Ectodermal cell (in vitro differentiated cells): ENCODE measurements around the gene CEP97.
"Not testable (repeated sequence)": the region's sequence is repeated elsewhere in the genome, so short reads cannot be mapped to it uniquely, and the experiment has no call there.

ENCODE experiments used
- H3K27ac ChIP-seq: 2 replicates; pipeline ENCODE4 v1.7.0; 2013; ENCODE audit warnings: mild to moderate bottlenecking, low read depth, low read length; ENCODE audit not compliant: insufficient read depth, poor library complexity, severe bottlenecking
- H3K27me3 ChIP-seq: 2 replicates; pipeline ENCODE4 v1.7.0; 2013; ENCODE audit warnings: mild to moderate bottlenecking, low read length; ENCODE audit not compliant: insufficient read depth, control insufficient read depth, poor library complexity, severe bottlenecking
- H3K36me3 ChIP-seq: one replicate; pipeline ENCODE4 v1.7.0; 2013; ENCODE audit warnings: low read length; ENCODE audit not compliant: control insufficient read depth, insufficient read depth
- H3K4me1 ChIP-seq: one replicate; pipeline ENCODE4 v1.7.0; 2013; ENCODE audit warnings: low read length; ENCODE audit not compliant: control insufficient read depth, insufficient read depth
- H3K4me3 ChIP-seq: 2 replicates; pipeline ENCODE4 v1.7.0; 2013; ENCODE audit warnings: low read depth, low read length, control low read depth; ENCODE audit not compliant: insufficient read depth
- H3K9me3 ChIP-seq: 2 replicates; pipeline ENCODE4 v1.7.0; 2013; ENCODE audit warnings: mild to moderate bottlenecking, low read length, moderate library complexity; ENCODE audit not compliant: control insufficient read depth
- WGBS, 2 experiments: methylation state at CpG; one replicate each; pipeline ENCODE4 v1.1.7; 2013; ENCODE audit warnings: missing lambda C conversion rate in 2 of 2; 5-methylcytosine and 5-hydroxymethylcytosine counted together

The CEP97 gene

DNA sequence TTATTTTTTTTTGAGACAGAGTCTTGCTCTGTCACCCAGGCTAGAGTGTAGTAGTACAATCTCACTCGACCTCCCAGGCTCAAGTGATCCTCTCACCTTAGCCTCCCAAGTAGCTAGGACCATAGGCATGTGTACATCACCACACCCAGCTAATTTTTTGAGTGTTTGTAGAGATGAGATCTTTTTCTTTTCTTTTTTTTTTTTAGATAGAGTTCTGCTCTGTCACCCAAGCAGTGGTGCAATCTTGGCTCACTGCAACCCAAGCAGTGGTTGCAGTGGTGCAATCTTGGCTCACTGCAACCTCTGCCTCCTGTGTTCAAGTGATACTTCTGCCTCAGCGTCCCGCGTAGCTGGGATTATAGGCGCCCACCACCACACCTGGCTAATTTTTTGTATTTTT, 5.2 kb downstream of the CEP97 start:
- WGBS, 2 experiments, result 93 to 97% methylated on average over 4 to 5 of the region's 5 CpGs

DNA sequence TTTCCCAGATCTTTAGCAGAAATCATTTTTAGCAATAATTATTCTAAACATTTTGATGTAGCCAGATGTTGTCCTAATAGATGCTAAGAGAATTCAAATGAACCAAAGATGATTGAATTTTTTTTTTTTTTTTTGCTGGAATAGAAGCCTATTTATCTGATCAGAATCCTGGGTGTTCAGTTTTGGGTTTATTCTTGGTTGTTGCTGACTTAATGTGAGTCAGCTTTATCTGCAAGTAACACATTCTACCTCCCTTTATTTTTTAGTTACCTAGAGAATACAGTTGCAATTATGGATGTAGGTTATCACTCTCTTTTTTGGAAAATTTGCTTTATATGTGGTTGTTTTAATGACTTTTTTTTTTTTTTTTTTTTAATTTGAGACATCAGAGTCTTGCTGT, 6.4 kb downstream of the CEP97 start:
- Histone ChIP-seq H3K4me3 (no peak overlapping the region), H3K27ac (no peak overlapping the region), H3K4me1 (no peaks in the 10 kb centered on the region), H3K27me3 (no peaks in the 10 kb centered on the region), H3K9me3 (no peaks in the 10 kb centered on the region), H3K36me3 (peaks cover 51% of the 10 kb centered on the region)

More for the DNA sequence above, 5.2 kb downstream of the CEP97 start:
- Histone ChIP-seq H3K36me3 (peaks cover 39% of the 10 kb centered on the region), H3K27me3 (no peaks in the 10 kb centered on the region), H3K4me3 (no peak overlapping the region), H3K4me1 (no peaks in the 10 kb centered on the region), H3K9me3 (no peaks in the 10 kb centered on the region), H3K27ac (no peak overlapping the region)

DNA sequence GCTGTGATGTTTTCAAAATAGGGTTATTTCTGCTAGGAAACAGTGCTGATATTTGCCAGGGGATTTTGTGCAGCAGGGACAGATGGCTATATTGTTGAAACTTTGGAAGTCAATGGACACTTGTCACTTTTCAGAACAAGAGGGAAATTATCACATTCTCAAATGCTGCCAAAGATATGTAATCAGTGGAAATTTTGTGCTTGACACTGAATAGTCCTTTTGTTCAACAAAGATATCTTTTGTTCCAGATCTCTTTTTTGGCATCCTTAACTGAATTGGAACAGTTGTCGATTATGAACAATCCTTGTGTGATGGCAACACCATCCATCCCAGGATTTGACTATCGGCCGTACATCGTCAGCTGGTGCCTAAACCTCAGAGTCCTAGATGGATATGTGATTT, 7.8 kb downstream of the CEP97 start:
- Histone ChIP-seq H3K4me3 (no peak overlapping the region), H3K4me1 (no peaks in the 10 kb centered on the region), H3K36me3 (peaks cover 60% of the 10 kb centered on the region), H3K27me3 (no peaks in the 10 kb centered on the region), H3K9me3 (no peaks in the 10 kb centered on the region), H3K27ac (no peak overlapping the region)
- WGBS, 2 experiments, result 95 to 100% methylated on average over 4 of the region's 4 CpGs

DNA sequence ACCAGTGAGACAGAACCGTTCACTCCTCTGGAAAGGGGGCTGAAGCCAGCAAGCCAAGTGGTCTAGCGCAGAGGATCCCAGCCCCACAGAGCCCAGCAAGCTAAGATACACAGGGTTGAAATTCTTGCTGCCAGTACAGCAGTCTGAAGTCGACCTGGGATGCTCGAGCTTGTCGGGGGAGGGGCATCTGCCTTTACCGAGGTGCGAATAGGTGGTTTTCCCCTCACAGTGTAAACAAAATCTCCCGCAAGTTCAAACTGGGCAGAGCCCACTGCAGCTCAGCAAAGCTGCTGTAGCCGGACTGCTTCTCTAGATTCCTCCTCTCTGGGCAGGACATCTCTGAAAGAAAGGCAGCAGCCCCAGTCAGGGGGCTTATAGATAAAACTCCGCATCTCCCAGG, 11.4 kb downstream of the CEP97 start:
- no peaks in the 10 kb centered on the region for H3K4me1 ChIP-seq
- no peaks in the 10 kb centered on the region for H3K27me3 ChIP-seq
- no peaks in the 10 kb centered on the region for H3K9me3 ChIP-seq
- no peak overlapping the region for H3K27ac ChIP-seq
- H3K36me3 ChIP-seq, result peaks cover 55% of the 10 kb centered on the region
- no peak overlapping the region for H3K4me3 ChIP-seq
- WGBS, 2 experiments, result 95 to 97% methylated on average over 10 of the region's 10 CpGs

DNA sequence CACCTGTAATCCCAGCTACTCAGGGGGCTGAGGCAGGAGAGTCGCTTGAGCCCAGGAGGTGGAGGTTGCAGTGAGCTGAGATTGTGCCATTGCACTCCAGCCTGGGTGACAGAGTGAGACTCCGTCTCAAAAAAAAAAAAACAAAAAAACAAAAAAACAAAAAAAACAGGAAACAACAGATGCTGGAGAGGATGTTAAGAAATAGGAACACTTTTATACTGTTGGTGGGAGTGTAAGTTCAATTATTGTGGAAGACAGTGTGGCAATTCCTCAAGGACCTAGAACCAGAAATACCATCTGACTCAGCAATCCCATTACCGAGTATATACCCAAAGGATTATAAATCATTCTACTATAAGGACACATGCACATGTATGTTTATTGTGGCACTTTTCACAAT, 17.5 kb downstream of the CEP97 start:
- not testable (repeated sequence) for H3K36me3 ChIP-seq, H3K27ac ChIP-seq, H3K9me3 ChIP-seq, H3K4me1 ChIP-seq, H3K27me3 ChIP-seq, H3K4me3 ChIP-seq
- 74 to 92% methylated on average over 2 to 3 of the region's 3 CpGs for WGBS, 2 experiments

DNA sequence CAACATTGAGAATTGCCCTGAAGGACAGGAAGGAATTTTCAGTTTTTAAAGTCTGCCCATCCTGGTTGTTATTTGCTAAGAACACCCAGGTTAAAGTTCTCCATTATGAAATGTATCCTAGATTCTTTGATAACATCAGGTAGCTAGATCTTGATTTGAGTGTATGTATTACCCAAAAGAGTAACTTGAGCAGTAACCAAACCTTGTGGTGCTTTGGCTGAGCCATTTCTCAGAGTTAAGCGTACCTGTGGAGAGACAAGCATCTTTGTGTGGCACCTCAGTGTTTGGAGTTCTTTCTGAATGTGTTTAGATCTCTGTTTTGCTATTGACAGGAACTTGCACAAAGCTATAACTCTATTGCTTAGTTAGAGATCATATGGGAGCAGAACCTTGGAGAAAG, 20.4 kb downstream of the CEP97 start:
- H3K9me3 ChIP-seq, result no peaks in the 10 kb centered on the region

DNA sequence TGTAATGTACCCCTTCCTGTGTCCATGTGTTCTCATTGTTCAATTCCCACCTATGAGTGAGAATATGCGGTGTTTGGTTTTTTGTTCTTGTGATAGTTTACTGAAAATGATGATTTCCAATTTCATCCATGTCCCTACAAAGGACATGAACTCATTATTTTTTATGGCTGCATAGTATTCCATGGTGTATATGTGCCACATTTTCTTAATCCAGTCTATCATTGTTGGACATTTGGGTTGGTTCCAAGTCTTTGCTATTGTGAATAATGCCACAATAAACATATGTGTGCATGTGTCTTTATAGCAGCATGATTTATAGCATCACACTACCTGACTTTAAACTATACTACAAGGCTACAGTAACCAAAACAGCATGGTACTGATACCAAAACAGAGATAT, 21.5 kb downstream of the CEP97 start:
- WGBS, 2 experiments, result no CpG with 5 or more reads among the region's 1 CpG
- not testable (repeated sequence) for H3K4me3 ChIP-seq, H3K4me1 ChIP-seq, H3K9me3 ChIP-seq, H3K27ac ChIP-seq, H3K27me3 ChIP-seq, H3K36me3 ChIP-seq

More for the DNA sequence above, 20.4 kb downstream of the CEP97 start:
- Histone ChIP-seq H3K4me3 (no peak overlapping the region), H3K4me1 (no peaks in the 10 kb centered on the region), H3K36me3 (no peaks in the 10 kb centered on the region), H3K27ac (no peak overlapping the region), H3K27me3 (no peaks in the 10 kb centered on the region)
- 24 to 56% methylated on average over 1 of the region's 1 CpG for WGBS, 2 experiments

DNA sequence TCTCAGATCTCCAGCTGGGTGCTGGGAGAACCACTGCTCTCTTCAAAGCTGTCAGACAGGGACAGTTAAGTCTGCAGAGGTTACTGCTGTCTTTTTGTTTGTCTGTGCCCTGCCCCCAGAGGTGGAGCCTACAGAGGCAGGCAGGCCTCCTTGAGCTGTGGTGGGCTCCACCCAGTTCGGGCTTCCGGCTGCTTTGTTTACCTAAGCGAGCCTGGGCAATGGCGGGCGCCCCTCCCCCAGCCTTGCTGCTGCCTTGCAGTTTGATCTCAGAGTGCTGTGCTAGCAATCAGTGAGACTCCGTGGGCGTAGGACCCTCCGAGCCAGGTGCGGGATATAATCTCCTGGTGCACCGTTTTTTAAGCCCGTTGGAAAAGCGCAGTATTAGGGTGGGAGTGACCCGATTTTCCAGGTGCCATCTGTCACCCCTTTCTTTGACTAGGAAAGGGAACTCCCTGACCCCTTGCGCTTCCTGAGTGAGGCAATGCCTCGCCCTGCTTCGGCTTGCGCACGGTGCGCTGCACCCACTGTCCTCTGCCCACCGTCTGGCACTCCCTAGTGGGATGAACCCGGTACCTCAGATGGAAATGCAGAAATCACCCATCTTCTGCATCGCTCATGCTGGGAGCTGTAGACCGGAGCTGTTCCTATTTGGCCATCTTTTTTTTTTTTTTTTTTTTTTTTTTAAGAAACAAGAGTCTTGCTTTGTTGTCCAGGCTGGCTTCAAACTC, 29.1 kb downstream of the CEP97 start:
- 94 to 96% methylated on average over 12 of the region's 23 CpGs for WGBS, 2 experiments
- not testable (repeated sequence) for H3K4me3 ChIP-seq, H3K27ac ChIP-seq, H3K27me3 ChIP-seq, H3K4me1 ChIP-seq, H3K9me3 ChIP-seq
- H3K36me3 ChIP-seq, result peaks cover 20% of the 10 kb centered on the region

DNA sequence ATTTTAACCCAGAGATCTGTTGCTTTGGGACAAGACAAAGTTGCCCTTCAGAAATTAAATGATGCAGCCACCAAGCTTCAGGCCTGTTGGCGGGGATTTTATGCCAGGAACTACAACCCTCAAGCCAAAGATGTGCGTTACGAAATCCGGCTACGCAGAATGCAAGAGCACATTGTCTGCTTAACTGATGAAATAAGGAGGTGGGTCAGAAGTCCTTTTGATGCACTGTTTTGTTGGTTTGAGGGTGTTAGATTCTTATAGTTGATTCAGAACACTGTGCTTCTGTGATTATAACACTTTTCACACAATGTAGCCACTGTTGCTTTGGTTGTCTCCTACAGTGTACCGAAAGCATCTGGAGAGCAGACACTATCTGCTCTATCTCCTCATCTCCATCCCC, 33.8 kb downstream of the CEP97 start:
- H3K27me3 ChIP-seq, result no peaks in the 10 kb centered on the region
- peaks cover 27% of the 10 kb centered on the region for H3K36me3 ChIP-seq
- WGBS, 2 experiments, result 96% methylated on average over 5 to 6 of the region's 6 CpGs
- no peaks in the 10 kb centered on the region for H3K9me3 ChIP-seq
- no peak overlapping the region for H3K27ac ChIP-seq
- H3K4me3 ChIP-seq, result no peak overlapping the region
- H3K4me1 ChIP-seq, result no peaks in the 10 kb centered on the region

DNA sequence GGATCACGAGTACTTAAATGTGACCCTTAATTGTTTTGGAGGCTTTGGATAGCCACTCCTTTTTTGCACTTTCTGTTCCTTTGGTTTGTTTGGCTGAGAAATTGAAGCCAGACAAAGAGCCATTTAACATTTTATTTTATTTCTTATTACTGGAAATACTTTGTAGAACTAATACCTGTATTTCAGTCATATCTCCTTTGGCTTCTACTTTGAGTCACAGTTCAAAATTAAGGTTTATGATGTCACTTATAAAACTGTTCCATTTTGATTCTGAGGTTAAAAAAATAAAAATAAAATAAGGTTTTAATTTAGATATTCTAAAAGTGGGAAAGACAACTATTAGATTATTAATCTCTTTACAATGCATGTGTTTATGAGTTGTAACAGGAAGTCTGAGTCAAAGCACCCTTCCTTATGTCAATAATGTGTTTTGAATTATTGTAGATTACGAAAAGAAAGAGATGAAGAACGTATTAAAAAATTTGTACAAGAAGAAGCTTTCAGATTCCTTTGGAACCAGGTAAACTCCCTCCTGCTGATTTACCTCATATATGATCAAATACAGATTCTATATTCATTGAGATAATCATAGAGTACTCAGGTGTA, 37.7 kb downstream of the CEP97 start:
- H3K27ac ChIP-seq, result no peak overlapping the region
- peaks cover 17% of the 10 kb centered on the region for H3K36me3 ChIP-seq
- no peaks in the 10 kb centered on the region for H3K9me3 ChIP-seq
- no peaks in the 10 kb centered on the region for H3K27me3 ChIP-seq
- 94% methylated on average over 2 to 3 of the region's 3 CpGs for WGBS, 2 experiments
- no peak overlapping the region for H3K4me3 ChIP-seq
- H3K4me1 ChIP-seq, result no peaks in the 10 kb centered on the region
